HepG2 (cell line): Measurements from ENCODE around the gene JPH3. TPM values are rescaled to one million over a fixed set of nuclear protein-coding genes. Genes with fewer than 3 reads are reported as not detected.

Experiments
- ATF7 ChIP-seq, 2 experiments: fragments of 450-650 bp in 1 of 2; sonication (generic) in 1 of 2; formaldehyde crosslinking in 1 of 2; IDR thresholded peaks; 2 replicates each; pipeline versions ENCODE4 v1.4.0 to v1.6.1; 2016 to 2020; ENCODE audit warnings: antibody characterized with exemption in 1 of 2, mild to moderate bottlenecking in 1 of 2, missing genetic modification reagents in 1 of 2
- JUND ChIP-seq: sonication (generic); formaldehyde crosslinking; IDR thresholded peaks from 2 replicates; pipeline ENCODE4 v1.8.0; 2022; ENCODE audit warnings: mild to moderate bottlenecking, missing genetic modification reagents
- MAF1 ChIP-seq: sonication (generic); formaldehyde crosslinking; IDR thresholded peaks from 2 replicates; pipeline ENCODE4 v1.5.0; 2020; ENCODE audit warnings: missing genetic modification reagents, borderline replicate concordance
- MXD4 ChIP-seq: IDR thresholded peaks from 2 replicates; pipeline ENCODE4 v1.6.1; 2016; ENCODE audit warnings: mild to moderate bottlenecking, missing biosample characterization, missing genetic modification reagents
- MZF1 ChIP-seq: sonication (generic); formaldehyde crosslinking; IDR thresholded peaks from 2 replicates; pipeline ENCODE4 v1.8.1; 2023; ENCODE audit warnings: mild to moderate bottlenecking, missing genetic modification reagents, borderline replicate concordance
- PHF21A ChIP-seq: sonication (generic); formaldehyde crosslinking; IDR thresholded peaks from 2 replicates; pipeline ENCODE4 v1.5.0; 2020; ENCODE audit warnings: mild to moderate bottlenecking, missing genetic modification reagents
- RARG ChIP-seq: sonication (generic); formaldehyde crosslinking; IDR thresholded peaks from 2 replicates; pipeline ENCODE4 v1.4.0; 2020; ENCODE audit warnings: low read depth, mild to moderate bottlenecking, missing genetic modification reagents
- SP140L ChIP-seq: sonication (generic); formaldehyde crosslinking; IDR thresholded peaks from 2 replicates; pipeline ENCODE4 v1.4.0; 2020; ENCODE audit warnings: missing genetic modification reagents, borderline replicate concordance
- ZBTB14 ChIP-seq: sonication (generic); formaldehyde crosslinking; IDR thresholded peaks from 2 replicates; pipeline ENCODE4 v1.4.0; 2020; ENCODE audit warnings: missing genetic modification reagents
- ZMYM2 ChIP-seq: sonication (generic); formaldehyde crosslinking; IDR thresholded peaks from 2 replicates; pipeline ENCODE4 v1.8.0; 2022; ENCODE audit warnings: mild to moderate bottlenecking, missing genetic modification reagents
- ZNF264 ChIP-seq: sonication (generic); formaldehyde crosslinking; IDR thresholded peaks from 2 replicates; pipeline ENCODE4 v1.4.0; 2020; ENCODE audit warnings: missing genetic modification reagents
- ZNF3 ChIP-seq: IDR thresholded peaks from 2 replicates; pipeline ENCODE4 v1.7.0; 2017; ENCODE audit warnings: inconsistent platforms
- ZNF432 ChIP-seq: sonication (generic); formaldehyde crosslinking; IDR thresholded peaks from 2 replicates; pipeline ENCODE4 v1.5.0; 2020; ENCODE audit warnings: missing genetic modification reagents, mild to moderate bottlenecking, borderline replicate concordance
- ZNF569 ChIP-seq: sonication (generic); formaldehyde crosslinking; IDR thresholded peaks from 2 replicates; pipeline ENCODE4 v1.5.0; 2020; ENCODE audit warnings: mild to moderate bottlenecking, missing genetic modification reagents, moderate library complexity, borderline replicate concordance
- ZNF598 ChIP-seq: sonication (generic); formaldehyde crosslinking; IDR thresholded peaks from 2 replicates; pipeline ENCODE4 v1.5.1; 2020; ENCODE audit warnings: mild to moderate bottlenecking, missing genetic modification reagents, borderline replicate concordance
- ZNF704 ChIP-seq: sonication (generic); formaldehyde crosslinking; IDR thresholded peaks from 2 replicates; pipeline ENCODE4 v1.8.1; 2023; ENCODE audit warnings: mild to moderate bottlenecking, inconsistent platforms, moderate library complexity, missing genetic modification reagents, borderline replicate concordance
- ZNF792 ChIP-seq: IDR thresholded peaks from 2 replicates; pipeline ENCODE4 v1.6.1; 2016
- ZNF816 ChIP-seq: sonication (generic); formaldehyde crosslinking; IDR thresholded peaks from 2 replicates; pipeline ENCODE4 v1.8.0; 2022; ENCODE audit warnings: missing genetic modification reagents, mild to moderate bottlenecking, borderline replicate concordance
- polyA plus RNA-seq, 8 experiments: library from polyadenylated mRNA; depleted of rRNA in 3 of 8; stranded (reverse) in 7 of 8; unstranded in 1 of 8; fragments of >200 nt; fragmentation: Illumina TruSeq in 4 of 8; extraction: Trizol in 4 of 8; gene quantifications; 2 replicates each; pipeline versions ENCODE4 v1.2.1 to v1.2.3, GENCODE V29; 2011 to 2016; ENCODE audit warnings: low read depth in 4 of 8, missing spikeins in 1 of 8, mixed read lengths in 1 of 8; ENCODE audit not compliant: insufficient read depth in 1 of 8
- total RNA-seq, 5 experiments: library from RNA; depleted of rRNA; stranded (reverse); fragments of >200 nt; fragmentation: Illumina TruSeq; extraction: Trizol; gene quantifications; 2 replicates each; pipeline ENCODE4 v1.2.3, GENCODE V29; 2016; ENCODE audit warnings: low read depth in 1 of 5
- TF ChIP-seq, protein P1 (sequence below), 2 experiments: fragments of 450-650 bp in 1 of 2; sonication (generic) in 1 of 2; formaldehyde crosslinking in 1 of 2; IDR thresholded peaks; 2 replicates each; pipeline versions ENCODE4 v1.6.1 to v1.8.0; 2016 to 2022; ENCODE audit warnings: antibody characterized with exemption in 1 of 2, mild to moderate bottlenecking in 1 of 2, missing genetic modification reagents in 1 of 2

The JPH3 gene
- total and polyA plus RNA-seq, 2 of the 13 experiments (the other 11 are each of a cell fraction or from before 2014, with no cell fraction given) = not detected

GRCh38 chr16:87706278-87707000, 104.1 kb downstream of the JPH3 start (continued):
- TF ChIP-seq, protein P1, sequence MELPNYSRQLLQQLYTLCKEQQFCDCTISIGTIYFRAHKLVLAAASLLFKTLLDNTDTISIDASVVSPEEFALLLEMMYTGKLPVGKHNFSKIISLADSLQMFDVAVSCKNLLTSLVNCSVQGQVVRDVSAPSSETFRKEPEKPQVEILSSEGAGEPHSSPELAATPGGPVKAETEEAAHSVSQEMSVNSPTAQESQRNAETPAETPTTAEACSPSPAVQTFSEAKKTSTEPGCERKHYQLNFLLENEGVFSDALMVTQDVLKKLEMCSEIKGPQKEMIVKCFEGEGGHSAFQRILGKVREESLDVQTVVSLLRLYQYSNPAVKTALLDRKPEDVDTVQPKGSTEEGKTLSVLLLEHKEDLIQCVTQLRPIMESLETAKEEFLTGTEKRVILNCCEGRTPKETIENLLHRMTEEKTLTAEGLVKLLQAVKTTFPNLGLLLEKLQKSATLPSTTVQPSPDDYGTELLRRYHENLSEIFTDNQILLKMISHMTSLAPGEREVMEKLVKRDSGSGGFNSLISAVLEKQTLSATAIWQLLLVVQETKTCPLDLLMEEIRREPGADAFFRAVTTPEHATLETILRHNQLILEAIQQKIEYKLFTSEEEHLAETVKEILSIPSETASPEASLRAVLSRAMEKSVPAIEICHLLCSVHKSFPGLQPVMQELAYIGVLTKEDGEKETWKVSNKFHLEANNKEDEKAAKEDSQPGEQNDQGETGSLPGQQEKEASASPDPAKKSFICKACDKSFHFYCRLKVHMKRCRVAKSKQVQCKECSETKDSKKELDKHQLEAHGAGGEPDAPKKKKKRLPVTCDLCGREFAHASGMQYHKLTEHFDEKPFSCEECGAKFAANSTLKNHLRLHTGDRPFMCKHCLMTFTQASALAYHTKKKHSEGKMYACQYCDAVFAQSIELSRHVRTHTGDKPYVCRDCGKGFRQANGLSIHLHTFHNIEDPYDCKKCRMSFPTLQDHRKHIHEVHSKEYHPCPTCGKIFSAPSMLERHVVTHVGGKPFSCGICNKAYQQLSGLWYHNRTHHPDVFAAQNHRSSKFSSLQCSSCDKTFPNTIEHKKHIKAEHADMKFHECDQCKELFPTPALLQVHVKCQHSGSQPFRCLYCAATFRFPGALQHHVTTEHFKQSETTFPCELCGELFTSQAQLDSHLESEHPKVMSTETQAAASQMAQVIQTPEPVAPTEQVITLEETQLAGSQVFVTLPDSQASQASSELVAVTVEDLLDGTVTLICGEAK (IDR thresholded peaks at IDR 0.05) = no peak
- TF ChIP-seq, protein P1 (CRISPR knock-in tag; IDR thresholded peaks at IDR 0.05) = no peak
- no peak for TF ChIP-seq SP140L (CRISPR knock-in tag)
- TF ChIP-seq ZNF569 = no peak
- TF ChIP-seq PHF21A = no peak
- no peak for TF ChIP-seq RARG
- no peak for TF ChIP-seq ZNF598 (CRISPR knock-in tag)
- no peak for TF ChIP-seq MAF1
- TF ChIP-seq ZNF264 = no peak
- TF ChIP-seq ATF7 (IDR thresholded peaks at IDR 0.05) = no peak
- peak; percentile 62; the same call in 1 of the 2 replicates for TF ChIP-seq ATF7 (CRISPR knock-in tag; IDR thresholded peaks at IDR 0.05)
- no peak for TF ChIP-seq MZF1 (CRISPR knock-in tag)
- no peak for TF ChIP-seq ZNF792 (CRISPR knock-in tag)
- no peak for TF ChIP-seq MXD4 (CRISPR knock-in tag)
- TF ChIP-seq JUND = no peak
- TF ChIP-seq ZNF3 (CRISPR knock-in tag) = no peak
- no peak for TF ChIP-seq ZBTB14 (CRISPR knock-in tag)
- TF ChIP-seq ZMYM2 (CRISPR knock-in tag) = no peak
- TF ChIP-seq ZNF704 = no peak
- TF ChIP-seq ZNF816 (CRISPR knock-in tag) = no peak
- TF ChIP-seq ZNF432 = no peak
